GM21737 (cell line): ENCODE results near the gene AKIRIN1.
"Not testable (repeated sequence)": the region's sequence is repeated elsewhere in the genome, so short reads cannot be mapped to it uniquely, and the experiment has no call there.

Source experiments
- ATAC-seq: cut with Tn5 transposase; IDR thresholded peaks from one replicate; pipeline ENCODE4 v1.9.1; 2021; ENCODE audit warnings: mild to moderate bottlenecking, moderate library complexity; ENCODE audit not compliant: unreplicated experiment

The AKIRIN1 gene

GRCh38 chr1:38994196-38994595 is 3.1 kb downstream of the AKIRIN1 start:
- ATAC-seq = no peak

- no peak for ATAC-seq
These were observed 6.2 kb downstream of the AKIRIN1 start for GRCh38 chr1:38997034-38997900.

GRCh38 chr1:38997901-38998190 is 6.8 kb downstream of the AKIRIN1 start:
- ATAC-seq = no peak

GRCh38 chr1:39001516-39002421 is 10.7 kb downstream of the AKIRIN1 start:
- ATAC-seq = no peak

DNA sequence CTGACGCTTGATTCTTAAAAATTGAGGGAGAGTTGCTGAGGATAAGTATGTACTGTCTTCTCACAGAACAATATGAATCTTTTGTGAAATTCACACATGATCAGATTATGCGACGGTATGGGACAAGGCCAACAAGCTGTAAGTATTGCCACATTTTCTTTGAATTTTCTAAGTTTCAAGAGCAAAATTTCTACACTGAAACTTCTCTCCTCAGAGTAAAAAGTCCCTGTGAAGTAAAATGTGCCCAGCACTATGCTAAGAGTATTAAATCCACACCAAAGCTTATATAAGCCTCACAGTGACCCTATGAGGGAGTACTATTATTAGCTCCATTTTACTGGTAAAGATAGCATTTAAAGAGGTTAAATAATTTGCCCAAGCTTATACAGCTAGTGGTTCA is 12.2 kb downstream of the AKIRIN1 start:
- ATAC-seq = no peak

- ATAC-seq = no peak
These were observed 12.7 kb downstream of the AKIRIN1 start for GRCh38 chr1:39003794-39004193.

DNA sequence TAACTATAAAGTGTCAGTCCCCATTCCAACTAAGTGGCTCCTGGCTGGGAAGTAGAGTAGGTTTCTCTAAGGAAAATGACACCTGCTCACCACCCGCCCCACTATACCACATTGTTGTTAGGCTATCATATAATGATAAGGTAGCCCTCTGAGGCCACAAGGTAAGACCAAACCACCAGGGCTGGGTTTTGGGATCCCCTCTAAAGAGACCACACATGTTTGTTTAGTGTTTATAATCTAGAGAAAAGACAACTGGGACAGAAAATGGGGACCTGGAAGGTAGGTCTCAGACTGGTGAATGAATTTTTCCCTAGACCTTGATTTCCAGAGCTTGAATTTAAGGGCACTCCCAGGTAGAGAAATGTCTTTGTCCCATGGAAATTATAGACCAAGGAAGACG is 15.2 kb downstream of the AKIRIN1 start:
- no peak for ATAC-seq

- no peak for ATAC-seq
These were observed 15.9 kb downstream of the AKIRIN1 start for GRCh38 chr1:39006726-39007645.

- ATAC-seq = not testable (repeated sequence)
These were observed 23.9 kb downstream of the AKIRIN1 start for GRCh38 chr1:39014956-39015355.

DNA sequence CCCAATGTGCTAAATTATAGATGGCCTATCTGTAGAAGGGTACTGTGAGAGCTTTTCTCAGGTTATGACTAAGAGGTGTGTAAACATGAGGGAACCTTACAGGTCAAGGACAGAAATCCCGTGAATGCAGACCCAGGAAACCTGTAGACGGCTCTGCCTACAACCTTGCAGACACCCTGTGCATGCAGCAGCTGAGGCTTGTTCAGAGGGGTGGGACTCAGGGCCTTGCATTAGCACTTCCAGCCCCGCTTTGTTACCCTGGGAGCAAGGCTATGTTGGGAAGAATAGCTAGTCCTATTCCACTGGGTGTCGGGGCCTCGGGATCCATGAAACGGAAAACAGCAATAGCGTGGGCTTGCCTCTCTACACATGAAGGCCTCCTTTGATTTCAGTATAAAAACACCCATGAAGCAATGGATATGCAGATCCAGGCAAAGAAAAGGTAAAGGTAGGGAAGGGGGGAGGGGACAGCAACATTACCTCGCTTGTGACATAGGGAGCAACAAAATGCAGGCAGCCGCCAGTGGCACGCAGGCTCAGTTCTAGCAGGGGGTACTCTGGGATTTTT is 25.6 kb downstream of the AKIRIN1 start:
- ATAC-seq = no peak

- no peak for ATAC-seq
These were observed 26.2 kb downstream of the AKIRIN1 start for GRCh38 chr1:39017266-39017665.

DNA sequence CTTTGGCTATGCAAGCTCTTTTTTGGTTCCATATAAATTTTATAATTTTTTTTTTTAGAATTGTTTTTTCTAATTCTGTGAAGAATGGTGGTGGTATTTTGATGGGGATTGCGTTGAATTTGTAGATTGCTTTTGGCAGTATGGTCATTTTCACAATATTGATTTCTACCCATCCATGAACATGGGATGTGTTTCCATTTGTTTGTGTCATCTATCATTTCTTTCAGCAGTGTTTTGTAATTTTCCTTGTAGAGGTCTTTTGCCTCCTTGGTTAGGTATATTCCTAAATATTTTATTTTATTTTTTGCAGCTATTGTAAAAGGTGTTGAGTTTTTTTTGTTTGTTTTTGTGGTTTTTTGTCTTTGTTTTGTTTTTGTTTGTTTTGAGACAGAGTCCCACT is 29.4 kb downstream of the AKIRIN1 start:
- ATAC-seq = not testable (repeated sequence)

DNA sequence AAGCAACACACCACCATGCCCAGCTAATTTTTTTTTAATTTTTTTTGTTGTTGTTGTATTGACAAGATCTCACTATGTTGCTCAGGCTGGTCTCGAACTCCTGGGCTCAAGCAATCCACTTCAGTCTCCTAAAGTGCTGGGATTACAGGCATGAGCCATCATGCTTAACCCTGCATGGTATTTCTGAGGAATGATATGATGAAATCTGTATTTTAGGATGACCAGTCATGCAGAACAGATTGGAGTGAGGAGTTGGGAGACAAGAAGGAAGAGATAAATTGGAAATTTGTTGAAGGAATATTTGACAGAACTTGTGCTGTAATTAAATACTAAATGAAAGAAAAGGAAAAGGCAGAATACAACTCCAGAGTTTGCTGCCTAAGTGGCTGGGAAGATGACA is 30.4 kb downstream of the AKIRIN1 start:
- no peak for ATAC-seq

DNA sequence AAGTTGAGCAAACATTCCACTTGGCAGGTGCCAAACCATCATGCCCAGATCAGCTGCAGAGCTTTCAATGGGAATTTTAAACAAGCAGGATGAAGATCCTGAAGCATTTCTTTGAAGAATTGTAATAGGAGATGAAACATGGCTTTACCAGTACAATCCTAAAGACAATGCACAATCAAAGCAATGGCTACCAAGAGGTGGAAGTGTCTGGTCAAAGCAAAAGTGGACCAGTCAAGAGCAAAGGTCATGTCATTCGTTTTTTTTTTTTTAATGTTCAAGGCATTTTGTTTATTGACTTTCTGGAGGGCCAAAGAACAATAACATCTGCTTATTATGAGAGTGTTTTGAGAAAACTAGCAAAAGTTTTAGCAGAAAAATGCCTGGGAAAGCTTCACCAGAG is 32.1 kb downstream of the AKIRIN1 start:
- ATAC-seq = no peak

DNA sequence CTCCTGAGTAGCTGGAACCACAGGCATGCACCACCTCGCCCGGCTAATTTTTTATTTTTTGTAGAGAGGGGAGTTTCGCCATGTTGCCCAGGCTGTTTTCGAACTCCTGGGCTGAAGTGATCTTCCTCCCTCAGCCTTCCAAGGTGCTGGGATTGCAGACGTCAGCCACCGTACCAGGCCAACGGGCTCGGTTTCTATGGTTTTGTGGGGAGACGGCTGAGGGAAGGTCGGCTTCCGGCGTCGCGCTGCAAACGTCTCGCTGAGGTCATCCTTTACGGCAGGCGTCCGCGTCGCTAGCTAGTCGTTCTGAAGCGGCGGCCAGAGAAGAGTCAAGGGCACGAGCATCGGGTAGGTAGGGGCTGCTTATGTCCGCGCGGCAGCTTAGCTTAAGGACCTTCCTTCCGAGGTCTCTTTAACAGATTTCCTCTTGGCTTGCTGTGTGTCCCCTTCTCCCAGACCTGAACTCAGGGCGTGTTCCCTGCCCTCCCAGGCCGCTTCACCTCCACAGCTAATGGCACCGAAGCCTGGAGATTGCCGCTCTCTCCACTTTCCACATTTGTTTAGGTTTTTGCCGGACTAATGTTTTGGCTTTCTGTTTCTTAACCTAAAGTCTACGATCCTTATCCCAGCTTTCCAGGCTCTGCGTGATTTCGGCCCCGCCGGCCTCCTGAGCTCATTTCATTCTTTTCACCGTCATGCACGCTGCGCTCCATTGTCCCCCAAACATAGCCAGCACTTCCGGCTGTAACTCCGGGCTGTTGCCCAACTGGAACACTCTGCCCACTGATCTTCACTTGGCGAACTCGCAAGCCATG is 35.2 kb downstream of the AKIRIN1 start, which contains the start of gene NDUFS5:
NDUFS5 (plus strand) TSS at position 300 of the 815 bp plus-strand sequence. CDS start 2,375 bp downstream, outside the sequence.
- peak; percentile 80 for ATAC-seq

DNA sequence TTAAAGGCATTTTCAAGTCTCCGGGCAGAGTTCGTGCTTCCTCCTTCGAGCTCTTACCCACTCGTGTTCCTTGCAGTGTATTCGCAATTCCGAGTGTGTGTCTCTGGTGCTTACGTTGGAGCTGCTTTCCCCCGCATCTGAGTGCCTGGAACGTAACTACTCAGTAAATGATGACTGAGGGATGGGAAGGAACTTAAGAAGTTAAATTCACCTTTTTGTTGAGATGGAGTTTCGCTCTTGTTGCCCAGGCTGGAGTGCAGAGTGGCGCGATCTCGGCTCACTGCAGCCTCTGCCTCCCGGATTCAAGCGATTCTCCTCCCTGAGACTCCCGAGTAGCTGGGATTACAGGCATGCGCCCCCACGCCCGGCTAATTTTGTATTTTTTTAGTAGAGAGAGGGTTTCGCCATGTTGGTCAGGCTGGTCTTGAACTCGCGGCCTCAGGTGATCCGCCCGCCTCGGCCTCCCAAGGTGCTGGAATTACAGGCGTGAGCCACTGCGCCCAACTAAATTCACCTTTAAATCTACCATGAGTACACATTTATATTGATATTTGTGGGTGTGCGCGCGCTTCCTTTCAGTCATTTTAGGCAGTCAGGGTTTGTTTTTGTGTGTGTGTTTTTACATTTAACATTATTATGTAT is 35.9 kb downstream of the AKIRIN1 start:
- ATAC-seq = no peak

GRCh38 chr1:39034114-39034654 is 43.1 kb downstream of the AKIRIN1 start:
- ATAC-seq = no peak

GRCh38 chr1:39036678-39037077 is 45.6 kb downstream of the AKIRIN1 start:
- ATAC-seq = no peak

GRCh38 chr1:39043513-39043912 is 52.4 kb downstream of the AKIRIN1 start:
- ATAC-seq = no peak
